HepG2 (cell line): ENCODE results near the gene USP15. TPM values are rescaled to one million over a fixed set of nuclear protein-coding genes. Genes with fewer than 3 reads are reported as not detected.

Experiments used
- ATAC-seq: fragments of 200-7000 bp; cut with Tn5 transposase; 3 replicates; pipeline ENCODE4 v1.9.1; 2020; ENCODE audit warnings: mild to moderate bottlenecking, moderate library complexity
- BruUV-seq: library from RNA; stranded (reverse); fragments of 400-500 nt; replicated peaks from 2 replicates; lab custom pipeline; 2021; lab: Mats Ljungman, UMichigan
- CTCF ChIA-PET: fragments of 300-600 bp; formaldehyde crosslinking; extraction: SDS; loops from one replicate; lab custom pipeline; 2021; ENCODE audit warnings: low total read pairs, inconsistent platforms, low intra/inter-chr PET ratio; lab: Yijun Ruan, JAX
- POLR2A ChIA-PET: fragments of 350-600 bp; sonication (Branson Sonifier 250); formaldehyde crosslinking; loops from one replicate; lab custom pipeline; 2020; ENCODE audit warnings: antibody characterized with exemption, inconsistent platforms; lab: Yijun Ruan, JAX
- DNase-seq: peaks from one replicate; pipeline ENCODE4 v3.0.0-alpha.2; 2015; ENCODE audit warnings: low spot score
- FAIRE-seq: peaks from 3 replicates; lab custom pipeline; 2011; peaks lifted over from hg19 to GRCh38; lab: Jason Lieb, UNC
- H2AFZ ChIP-seq: one replicate; pipeline ENCODE4 v1.6.1; 2011; ENCODE audit warnings: low read length, inconsistent platforms
- H3K27ac ChIP-seq: fragments of 300-600 bp; 3 replicates; pipeline ENCODE4 v1.8.0; 2011; ENCODE audit warnings: mixed run types, mild to moderate bottlenecking, mixed read lengths, low read length, inconsistent platforms; ENCODE audit not compliant: insufficient read depth; ENCODE audit errors: extremely low read length
- H3K27me3 ChIP-seq, 2 experiments: fragments of 200-600 bp in 1 of 2; 2 replicates in 1 of 2; 3 replicates in 1 of 2; pipeline versions ENCODE4 v1.6.0 to v1.8.0; 2011; ENCODE audit warnings: low read length in 2 of 2, mild to moderate bottlenecking in 2 of 2, moderate library complexity in 2 of 2, inconsistent platforms in 1 of 2; ENCODE audit not compliant: insufficient read depth in 2 of 2, control insufficient read depth in 1 of 2
- H3K36me3 ChIP-seq, 2 experiments: fragments of 200-600 bp in 1 of 2; replicated peaks in 1 of 2; 2 replicates in 1 of 2; 3 replicates in 1 of 2; pipeline versions ENCODE4 v1.5.1 to v1.8.0; 2011; ENCODE audit warnings: low read length in 2 of 2, inconsistent platforms in 1 of 2; ENCODE audit not compliant: insufficient read depth in 2 of 2, control insufficient read depth in 1 of 2
- H3K4me1 ChIP-seq: 2 replicates; pipeline ENCODE4 v1.5.1; 2012; ENCODE audit warnings: low read length, inconsistent platforms; ENCODE audit not compliant: insufficient read depth
- H3K4me2 ChIP-seq: 2 replicates; pipeline ENCODE4 v1.6.0; 2011; ENCODE audit warnings: low read depth, low read length, inconsistent platforms
- H3K4me3 ChIP-seq, 3 experiments: fragments of 200-600 bp in 1 of 3; sonication (generic), shearing (Covaris generic) in 1 of 3; replicated peaks in 1 of 3; 2 replicates each; pipeline ENCODE4 v1.5.1; 2011 to 2016; ENCODE audit warnings: low read length in 3 of 3, inconsistent platforms in 2 of 3, low read depth in 2 of 3, mild to moderate bottlenecking in 2 of 3, control low read depth in 1 of 3, mixed read lengths in 1 of 3; ENCODE audit not compliant: insufficient read depth in 1 of 3
- H3K79me2 ChIP-seq: one replicate; pipeline ENCODE4 v1.6.1; 2011; ENCODE audit warnings: low read length, inconsistent platforms; ENCODE audit not compliant: insufficient read depth
- H3K9ac ChIP-seq: 2 replicates; pipeline ENCODE4 v1.6.0; 2011; ENCODE audit warnings: mild to moderate bottlenecking, low read depth, low read length, inconsistent platforms; ENCODE audit not compliant: insufficient read depth
- H3K9me3 ChIP-seq: 2 replicates; pipeline ENCODE4 v1.5.1; 2012; ENCODE audit warnings: mild to moderate bottlenecking, low read length
- H4K20me1 ChIP-seq: 2 replicates; pipeline ENCODE4 v1.6.0; 2011; ENCODE audit warnings: inconsistent platforms, mild to moderate bottlenecking, low read length, moderate library complexity; ENCODE audit not compliant: insufficient read depth
- STAT5B ChIP-seq: sonication (generic); formaldehyde crosslinking; IDR thresholded peaks from 2 replicates; pipeline ENCODE4 v1.4.0; 2020; ENCODE audit warnings: missing genetic modification reagents
- ZNF317 ChIP-seq: sonication (generic); formaldehyde crosslinking; IDR thresholded peaks from 2 replicates; pipeline ENCODE4 v1.5.0; 2020; ENCODE audit warnings: mild to moderate bottlenecking, missing genetic modification reagents
- ZNF432 ChIP-seq: sonication (generic); formaldehyde crosslinking; IDR thresholded peaks from 2 replicates; pipeline ENCODE4 v1.5.0; 2020; ENCODE audit warnings: missing genetic modification reagents, mild to moderate bottlenecking, borderline replicate concordance
- ZNF646 ChIP-seq: sonication (generic); formaldehyde crosslinking; IDR thresholded peaks from 2 replicates; pipeline ENCODE4 v1.9.0; 2021; ENCODE audit warnings: mild to moderate bottlenecking, missing genetic modification reagents
- in situ Hi-C: cut with HindIII; loops from 2 replicates; pipeline ENCODE4 v1.10.0; 2017; ENCODE audit warnings: low pct_unique_long_range_greater_than_20kb; ENCODE audit not compliant: extremely low pct_ligation_motif_present
- intact Hi-C: fragments of 100-400 bp; cut with micrococcal nuclease; formaldehyde crosslinking; loops from one replicate; pipeline ENCODE4 v1.10.0; 2022; ENCODE audit not compliant: unreplicated experiment
- polyA plus RNA-seq, 8 experiments: library from polyadenylated mRNA; depleted of rRNA in 3 of 8; stranded (reverse) in 7 of 8; unstranded in 1 of 8; fragments of >200 nt; fragmentation: Illumina TruSeq in 4 of 8; extraction: Trizol in 4 of 8; gene quantifications; 2 replicates each; pipeline versions ENCODE4 v1.2.1 to v1.2.3, GENCODE V29; 2011 to 2016; ENCODE audit warnings: low read depth in 4 of 8, missing spikeins in 1 of 8, mixed read lengths in 1 of 8; ENCODE audit not compliant: insufficient read depth in 1 of 8
- total RNA-seq, 5 experiments: library from RNA; depleted of rRNA; stranded (reverse); fragments of >200 nt; fragmentation: Illumina TruSeq; extraction: Trizol; gene quantifications; 2 replicates each; pipeline ENCODE4 v1.2.3, GENCODE V29; 2016; ENCODE audit warnings: low read depth in 1 of 5
- TF ChIP-seq, protein P1 (sequence below): sonication (generic); formaldehyde crosslinking; IDR thresholded peaks from 2 replicates; pipeline ENCODE4 v1.4.0; 2020; ENCODE audit warnings: mild to moderate bottlenecking, missing genetic modification reagents
- TF ChIP-seq, protein P2 (sequence below): sonication (generic); formaldehyde crosslinking; IDR thresholded peaks from 2 replicates; pipeline ENCODE4 v1.8.0; 2022; ENCODE audit warnings: mild to moderate bottlenecking, missing genetic modification reagents, moderate library complexity
- TF ChIP-seq, protein P3 (sequence below): sonication (generic); formaldehyde crosslinking; IDR thresholded peaks from 2 replicates; pipeline ENCODE4 v1.4.0; 2020; ENCODE audit warnings: missing genetic modification reagents, borderline replicate concordance

USP15 gene
- total and polyA plus RNA-seq, 2 of the 13 experiments (the other 11 are each of a cell fraction or from before 2014, with no cell fraction given) = 17.3 to 51.7 TPM

GRCh38 chr12:62379723-62380045, 119.5 kb downstream of the USP15 start:
- in situ Hi-C loops (no loop called here), intact Hi-C loops (no loop called here)
- no peak for TF ChIP-seq ZNF432 (CRISPR knock-in tag)
- no peak for TF ChIP-seq STAT5B (CRISPR knock-in tag)
- TF ChIP-seq, protein P1, sequence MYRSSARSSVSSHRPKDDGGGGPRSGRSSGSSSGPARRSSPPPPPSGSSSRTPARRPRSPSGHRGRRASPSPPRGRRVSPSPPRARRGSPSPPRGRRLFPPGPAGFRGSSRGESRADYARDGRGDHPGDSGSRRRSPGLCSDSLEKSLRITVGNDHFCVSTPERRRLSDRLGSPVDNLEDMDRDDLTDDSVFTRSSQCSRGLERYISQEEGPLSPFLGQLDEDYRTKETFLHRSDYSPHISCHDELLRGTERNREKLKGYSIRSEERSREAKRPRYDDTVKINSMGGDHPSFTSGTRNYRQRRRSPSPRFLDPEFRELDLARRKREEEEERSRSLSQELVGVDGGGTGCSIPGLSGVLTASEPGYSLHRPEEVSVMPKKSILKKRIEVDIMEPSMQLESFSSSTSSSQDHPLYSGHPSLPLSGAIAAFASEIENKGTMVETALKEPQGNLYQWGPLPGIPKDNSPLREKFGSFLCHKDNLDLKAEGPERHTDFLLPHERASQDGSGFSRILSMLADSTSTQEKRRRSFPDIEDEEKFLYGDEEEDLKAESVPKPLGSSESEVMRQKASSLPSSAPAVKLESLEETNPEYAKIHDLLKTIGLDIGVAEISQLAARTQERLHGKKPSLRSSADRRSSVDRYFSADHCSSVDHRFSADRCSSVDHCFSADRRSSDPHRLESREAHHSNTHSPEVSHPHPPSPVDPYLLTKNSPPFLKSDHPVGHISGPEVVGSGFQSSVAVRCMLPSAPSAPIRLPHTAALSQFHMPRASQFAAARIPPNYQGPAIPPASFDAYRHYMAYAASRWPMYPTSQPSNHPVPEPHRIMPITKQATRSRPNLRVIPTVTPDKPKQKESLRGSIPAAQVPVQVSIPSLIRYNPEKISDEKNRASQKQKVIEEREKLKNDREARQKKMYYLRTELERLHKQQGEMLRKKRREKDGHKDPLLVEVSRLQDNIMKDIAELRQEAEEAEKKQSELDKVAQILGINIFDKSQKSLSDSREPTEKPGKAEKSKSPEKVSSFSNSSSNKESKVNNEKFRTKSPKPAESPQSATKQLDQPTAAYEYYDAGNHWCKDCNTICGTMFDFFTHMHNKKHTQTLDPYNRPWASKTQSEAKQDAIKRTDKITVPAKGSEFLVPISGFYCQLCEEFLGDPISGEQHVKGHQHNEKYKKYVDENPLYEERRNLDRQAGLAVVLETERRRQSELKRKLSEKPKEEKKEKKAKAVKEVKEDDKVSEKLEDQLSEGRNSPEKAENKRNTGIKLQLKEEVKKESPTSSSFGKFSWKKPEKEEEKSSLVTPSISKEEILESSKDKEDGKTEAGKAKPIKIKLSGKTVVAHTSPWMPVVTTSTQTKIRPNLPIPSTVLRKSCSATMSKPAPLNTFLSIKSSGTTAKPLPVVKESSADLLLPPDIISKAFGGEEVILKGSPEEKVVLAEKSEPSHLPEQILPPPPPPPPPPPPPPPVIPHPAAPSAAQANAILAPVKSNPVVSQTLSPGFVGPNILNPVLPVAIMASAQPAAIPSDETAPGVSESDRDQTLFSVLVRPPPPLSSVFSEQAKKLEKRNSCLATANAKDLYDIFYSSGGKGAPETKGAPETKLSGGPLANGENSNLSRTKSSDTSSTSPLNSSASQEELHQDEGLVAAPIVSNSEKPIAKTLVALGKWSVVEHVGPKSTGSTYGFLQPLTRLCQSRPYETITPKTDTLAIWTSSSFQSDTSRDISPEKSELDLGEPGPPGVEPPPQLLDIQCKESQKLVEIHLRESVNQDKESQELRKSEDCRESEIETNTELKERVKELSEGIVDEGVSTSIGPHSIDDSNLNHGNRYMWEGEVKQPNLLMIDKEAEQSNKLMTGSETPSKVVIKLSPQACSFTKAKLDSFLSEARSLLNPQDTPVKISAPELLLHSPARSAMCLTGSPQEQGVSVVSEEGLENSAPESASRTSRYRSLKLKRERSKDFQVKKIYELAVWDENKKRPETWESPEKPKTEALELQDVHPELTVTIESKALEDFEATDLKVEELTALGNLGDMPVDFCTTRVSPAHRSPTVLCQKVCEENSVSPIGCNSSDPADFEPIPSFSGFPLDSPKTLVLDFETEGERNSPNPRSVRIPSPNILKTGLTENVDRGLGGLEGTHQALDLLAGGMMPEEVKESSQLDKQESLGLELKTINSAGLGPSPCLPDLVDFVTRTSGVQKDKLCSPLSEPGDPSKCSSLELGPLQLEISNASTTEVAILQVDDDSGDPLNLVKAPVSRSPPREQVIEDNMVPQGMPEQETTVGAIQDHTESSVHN (CRISPR knock-in tag) = no peak
- no peak for TF ChIP-seq ZNF317 (CRISPR knock-in tag)
- TF ChIP-seq, protein P2, sequence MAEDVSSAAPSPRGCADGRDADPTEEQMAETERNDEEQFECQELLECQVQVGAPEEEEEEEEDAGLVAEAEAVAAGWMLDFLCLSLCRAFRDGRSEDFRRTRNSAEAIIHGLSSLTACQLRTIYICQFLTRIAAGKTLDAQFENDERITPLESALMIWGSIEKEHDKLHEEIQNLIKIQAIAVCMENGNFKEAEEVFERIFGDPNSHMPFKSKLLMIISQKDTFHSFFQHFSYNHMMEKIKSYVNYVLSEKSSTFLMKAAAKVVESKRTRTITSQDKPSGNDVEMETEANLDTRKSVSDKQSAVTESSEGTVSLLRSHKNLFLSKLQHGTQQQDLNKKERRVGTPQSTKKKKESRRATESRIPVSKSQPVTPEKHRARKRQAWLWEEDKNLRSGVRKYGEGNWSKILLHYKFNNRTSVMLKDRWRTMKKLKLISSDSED (CRISPR knock-in tag) = no peak
- TF ChIP-seq ZNF646 = no peak
- TF ChIP-seq, protein P3, sequence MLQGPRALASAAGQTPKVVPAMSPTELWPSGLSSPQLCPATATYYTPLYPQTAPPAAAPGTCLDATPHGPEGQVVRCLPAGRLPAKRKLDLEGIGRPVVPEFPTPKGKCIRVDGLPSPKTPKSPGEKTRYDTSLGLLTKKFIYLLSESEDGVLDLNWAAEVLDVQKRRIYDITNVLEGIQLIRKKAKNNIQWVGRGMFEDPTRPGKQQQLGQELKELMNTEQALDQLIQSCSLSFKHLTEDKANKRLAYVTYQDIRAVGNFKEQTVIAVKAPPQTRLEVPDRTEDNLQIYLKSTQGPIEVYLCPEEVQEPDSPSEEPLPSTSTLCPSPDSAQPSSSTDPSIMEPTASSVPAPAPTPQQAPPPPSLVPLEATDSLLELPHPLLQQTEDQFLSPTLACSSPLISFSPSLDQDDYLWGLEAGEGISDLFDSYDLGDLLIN (CRISPR knock-in tag) = no peak
- Histone ChIP-seq H3K4me3 (no peak overlapping the region), H3K36me3 (peaks cover 0 to 10% of the 10 kb centered on the region in 2 experiments; a peak in 2 of 5 replicates), H4K20me1 (no peaks in the 10 kb centered on the region), H3K27me3 (no peaks in the 10 kb centered on the region), H2AFZ (no peak overlapping the region), H3K4me1 (no peaks in the 10 kb centered on the region), H3K9me3 (no peaks in the 10 kb centered on the region), H3K4me2 (no peak overlapping the region), H3K79me2 (no peaks in the 10 kb centered on the region), H3K27ac (no peak overlapping the region), H3K9ac (no peak overlapping the region)
- BruUV-seq = no TSS peak
- POLR2A ChIA-PET = no interaction called here
- DNase-seq (no peak), ATAC-seq (no peak), FAIRE-seq (no peak)
- CTCF ChIA-PET = no interaction called here
